HG03460 (cell line): Measurements from ENCODE around the gene ZNF2.

Experiments used
- ATAC-seq: cut with Tn5 transposase; IDR thresholded peaks from one replicate; pipeline ENCODE4 v1.9.1; 2021; ENCODE audit not compliant: unreplicated experiment

ZNF2 gene

GRCh38 chr2:95204396-95204795, 38.8 kb downstream of the ZNF2 start:
- ATAC-seq: no peak

GRCh38 chr2:95206096-95206495, 40.5 kb downstream of the ZNF2 start:
- ATAC-seq: no peak

GRCh38 chr2:95207111-95207961, 41.7 kb downstream of the ZNF2 start, which contains the start of gene ZNF892:
ZNF892 (plus strand) TSS chr2:95207521; CDS start chr2:95207816, 295 bp downstream.
- ATAC-seq: peak; percentile 97

GRCh38 chr2:95208106-95208505, 42.5 kb downstream of the ZNF2 start:
- no peak for ATAC-seq

GRCh38 chr2:95215018-95215612, 49.5 kb downstream of the ZNF2 start:
- no peak for ATAC-seq

- no peak for ATAC-seq
These were observed 54.8 kb downstream of the ZNF2 start for GRCh38 chr2:95220449-95220848.

GRCh38 chr2:95225658-95226057, 60.0 kb downstream of the ZNF2 start:
- no peak for ATAC-seq

- no peak for ATAC-seq
These were observed 66.1 kb downstream of the ZNF2 start for GRCh38 chr2:95231723-95232122.

- ATAC-seq: no peak
These were observed 66.6 kb downstream of the ZNF2 start for GRCh38 chr2:95232232-95232631.
